HepG2 (cell line): ENCODE measurements around the gene SH3TC2. TPM values are rescaled to one million over a fixed set of nuclear protein-coding genes. Genes with fewer than 3 reads are reported as not detected.

ENCODE experiments used
- ATAC-seq: fragments of 200-7000 bp; cut with Tn5 transposase; 3 replicates; pipeline ENCODE4 v1.9.1; 2020; ENCODE audit warnings: mild to moderate bottlenecking, moderate library complexity
- BruUV-seq: library from RNA; stranded (reverse); fragments of 400-500 nt; replicated peaks from 2 replicates; lab custom pipeline; 2021; lab: Mats Ljungman, UMichigan
- CTCF ChIA-PET: fragments of 300-600 bp; formaldehyde crosslinking; extraction: SDS; loops from one replicate; lab custom pipeline; 2021; ENCODE audit warnings: low total read pairs, inconsistent platforms, low intra/inter-chr PET ratio; lab: Yijun Ruan, JAX
- POLR2A ChIA-PET: fragments of 350-600 bp; sonication (Branson Sonifier 250); formaldehyde crosslinking; loops from one replicate; lab custom pipeline; 2020; ENCODE audit warnings: antibody characterized with exemption, inconsistent platforms; lab: Yijun Ruan, JAX
- DNase-seq: peaks from one replicate; pipeline ENCODE4 v3.0.0-alpha.2; 2015; ENCODE audit warnings: low spot score
- FAIRE-seq: peaks from 3 replicates; lab custom pipeline; 2011; peaks lifted over from hg19 to GRCh38; lab: Jason Lieb, UNC
- H2AFZ ChIP-seq: one replicate; pipeline ENCODE4 v1.6.1; 2011; ENCODE audit warnings: low read length, inconsistent platforms
- H3K27ac ChIP-seq: fragments of 300-600 bp; 3 replicates; pipeline ENCODE4 v1.8.0; 2011; ENCODE audit warnings: mixed run types, mild to moderate bottlenecking, mixed read lengths, low read length, inconsistent platforms; ENCODE audit not compliant: insufficient read depth; ENCODE audit errors: extremely low read length
- H3K27me3 ChIP-seq, 2 experiments: fragments of 200-600 bp in 1 of 2; 2 replicates in 1 of 2; 3 replicates in 1 of 2; pipeline versions ENCODE4 v1.6.0 to v1.8.0; 2011; ENCODE audit warnings: low read length in 2 of 2, mild to moderate bottlenecking in 2 of 2, moderate library complexity in 2 of 2, inconsistent platforms in 1 of 2; ENCODE audit not compliant: insufficient read depth in 2 of 2, control insufficient read depth in 1 of 2
- H3K36me3 ChIP-seq, 2 experiments: fragments of 200-600 bp in 1 of 2; replicated peaks in 1 of 2; 2 replicates in 1 of 2; 3 replicates in 1 of 2; pipeline versions ENCODE4 v1.5.1 to v1.8.0; 2011; ENCODE audit warnings: low read length in 2 of 2, inconsistent platforms in 1 of 2; ENCODE audit not compliant: insufficient read depth in 2 of 2, control insufficient read depth in 1 of 2
- H3K4me1 ChIP-seq: 2 replicates; pipeline ENCODE4 v1.5.1; 2012; ENCODE audit warnings: low read length, inconsistent platforms; ENCODE audit not compliant: insufficient read depth
- H3K4me2 ChIP-seq: 2 replicates; pipeline ENCODE4 v1.6.0; 2011; ENCODE audit warnings: low read depth, low read length, inconsistent platforms
- H3K4me3 ChIP-seq, 3 experiments: fragments of 200-600 bp in 1 of 3; sonication (generic), shearing (Covaris generic) in 1 of 3; replicated peaks in 1 of 3; 2 replicates each; pipeline ENCODE4 v1.5.1; 2011 to 2016; ENCODE audit warnings: low read length in 3 of 3, inconsistent platforms in 2 of 3, low read depth in 2 of 3, mild to moderate bottlenecking in 2 of 3, control low read depth in 1 of 3, mixed read lengths in 1 of 3; ENCODE audit not compliant: insufficient read depth in 1 of 3
- H3K79me2 ChIP-seq: one replicate; pipeline ENCODE4 v1.6.1; 2011; ENCODE audit warnings: low read length, inconsistent platforms; ENCODE audit not compliant: insufficient read depth
- H3K9ac ChIP-seq: 2 replicates; pipeline ENCODE4 v1.6.0; 2011; ENCODE audit warnings: mild to moderate bottlenecking, low read depth, low read length, inconsistent platforms; ENCODE audit not compliant: insufficient read depth
- H3K9me3 ChIP-seq: 2 replicates; pipeline ENCODE4 v1.5.1; 2012; ENCODE audit warnings: mild to moderate bottlenecking, low read length
- H4K20me1 ChIP-seq: 2 replicates; pipeline ENCODE4 v1.6.0; 2011; ENCODE audit warnings: inconsistent platforms, mild to moderate bottlenecking, low read length, moderate library complexity; ENCODE audit not compliant: insufficient read depth
- AKAP8 ChIP-seq: sonication (generic); formaldehyde crosslinking; IDR thresholded peaks from 2 replicates; pipeline ENCODE4 v1.5.1; 2020; ENCODE audit warnings: mild to moderate bottlenecking, missing genetic modification reagents
- ARID5B ChIP-seq: IDR thresholded peaks from 2 replicates; pipeline ENCODE4 v1.4.0; 2020; ENCODE audit warnings: mild to moderate bottlenecking, missing genetic modification reagents
- ATF2 ChIP-seq: sonication (generic); formaldehyde crosslinking; IDR thresholded peaks from 2 replicates; pipeline ENCODE4 v1.4.0; 2020; ENCODE audit warnings: missing genetic modification reagents
- BCLAF1 ChIP-seq: fragments of 450-650 bp; IDR thresholded peaks from 2 replicates; pipeline ENCODE4 v1.6.1; 2017; ENCODE audit warnings: mild to moderate bottlenecking
- HOXA9 ChIP-seq: sonication (generic); formaldehyde crosslinking; IDR thresholded peaks from 2 replicates; pipeline ENCODE4 v1.8.1; 2022; ENCODE audit warnings: missing genetic modification reagents, mild to moderate bottlenecking, moderate library complexity, borderline replicate concordance
- NFYC ChIP-seq: IDR thresholded peaks from 2 replicates; pipeline ENCODE4 v1.6.1; 2016; ENCODE audit warnings: missing genetic modification reagents, missing compliant biosample characterization
- ZFP37 ChIP-seq: sonication (generic); formaldehyde crosslinking; IDR thresholded peaks from 2 replicates; pipeline ENCODE4 v1.4.0; 2020; ENCODE audit warnings: missing genetic modification reagents, borderline replicate concordance
- WGBS: methylation state at CpG from one replicate; pipeline ENCODE4 v1.1.6; 2017; ENCODE audit warnings: low lambda C conversion rate; 5-methylcytosine and 5-hydroxymethylcytosine counted together
- in situ Hi-C: cut with HindIII; loops from 2 replicates; pipeline ENCODE4 v1.10.0; 2017; ENCODE audit warnings: low pct_unique_long_range_greater_than_20kb; ENCODE audit not compliant: extremely low pct_ligation_motif_present
- intact Hi-C: fragments of 100-400 bp; cut with micrococcal nuclease; formaldehyde crosslinking; loops from one replicate; pipeline ENCODE4 v1.10.0; 2022; ENCODE audit not compliant: unreplicated experiment
- polyA plus RNA-seq, 8 experiments: library from polyadenylated mRNA; depleted of rRNA in 3 of 8; stranded (reverse) in 7 of 8; unstranded in 1 of 8; fragments of >200 nt; fragmentation: Illumina TruSeq in 4 of 8; extraction: Trizol in 4 of 8; gene quantifications; 2 replicates each; pipeline versions ENCODE4 v1.2.1 to v1.2.3, GENCODE V29; 2011 to 2016; ENCODE audit warnings: low read depth in 4 of 8, missing spikeins in 1 of 8, mixed read lengths in 1 of 8; ENCODE audit not compliant: insufficient read depth in 1 of 8
- total RNA-seq, 5 experiments: library from RNA; depleted of rRNA; stranded (reverse); fragments of >200 nt; fragmentation: Illumina TruSeq; extraction: Trizol; gene quantifications; 2 replicates each; pipeline ENCODE4 v1.2.3, GENCODE V29; 2016; ENCODE audit warnings: low read depth in 1 of 5

The SH3TC2 gene
- total and polyA plus RNA-seq, 2 of the 13 experiments (the other 11 are each of a cell fraction or from before 2014, with no cell fraction given), result 0.34 to 0.71 TPM

- in situ Hi-C loops, result no loop called here
- H3K4me1 ChIP-seq, result peaks cover 40% of the 10 kb centered on the region
- ATAC-seq, result no peak
- no peaks in the 10 kb centered on the region for H3K9me3 ChIP-seq
- POLR2A ChIA-PET, result no interaction called here
- no peaks in the 10 kb centered on the region for H3K27me3 ChIP-seq
- no peaks in the 10 kb centered on the region for H3K79me2 ChIP-seq
- no peak overlapping the region for H3K27ac ChIP-seq
- intact Hi-C loops, result loop anchor here (10.0 kb wide), 2 partner anchors 51 to 161 kb away; no protein-coding TSS in a partner anchor
- H4K20me1 ChIP-seq, result no peaks in the 10 kb centered on the region
- CTCF ChIA-PET, result no interaction called here
- no peaks in the 10 kb centered on the region for H3K36me3 ChIP-seq
- no peak for FAIRE-seq
- peak overlapping the region; percentile 26; the same call in 1 of the 2 replicates for H3K4me2 ChIP-seq
- DNase-seq, result peak; percentile 27
- no TSS peak for BruUV-seq
- H3K9ac ChIP-seq, result no peak overlapping the region
- 0% methylated on average over 1 of the region's 2 CpGs for WGBS
- H3K4me3 ChIP-seq, result no peak overlapping the region
- no peak overlapping the region for H2AFZ ChIP-seq
- TF ChIP-seq BCLAF1 (no peak), ARID5B (CRISPR knock-in tag) (no peak), ATF2 (CRISPR knock-in tag) (no peak), HOXA9 (CRISPR knock-in tag) (no peak), NFYC (CRISPR knock-in tag) (no peak), ZFP37 (CRISPR knock-in tag) (no peak), AKAP8 (no peak)
These were observed 1.1 kb upstream of the SH3TC2 start for GRCh38 chr5:149063896-149064478.
